Tibial artery (tissue), 4 donors: ENCODE results near the gene GJA4.

Experiments
- DNase-seq, 2 donors: peaks; one replicate each; pipeline ENCODE4 v3.0.0-alpha.2; 2019
- H3K27ac ChIP-seq, 2 donors: fragments of 200-600 bp; sonication (generic) in 1 of 2; 1 replicate in 1 of 2; 2 replicates in 1 of 2; pipeline ENCODE4 v1.5.1; 2018 to 2019; ENCODE audit warnings: mild to moderate bottlenecking in 1 of 2
- H3K27me3 ChIP-seq, 2 donors: fragments of 200-600 bp; sonication (generic) in 1 of 2; one replicate each; pipeline versions ENCODE4 v1.5.1 to v1.6.0; 2016 to 2019
- H3K36me3 ChIP-seq, 3 donors: fragments of 200-600 bp; sonication (generic) in 2 of 3; one replicate each; pipeline ENCODE4 v1.5.1; 2016 to 2019; ENCODE audit warnings: mild to moderate bottlenecking in 2 of 3
- H3K4me1 ChIP-seq, 4 donors: fragments of 200-600 bp; sonication (generic) in 2 of 4; 1 replicate in 3 of 4; 2 replicates in 1 of 4; pipeline ENCODE4 v1.5.1; 2016 to 2019
- H3K4me3 ChIP-seq, 2 donors: fragments of 200-600 bp; sonication (generic) in 1 of 2; 1 replicate in 1 of 2; 2 replicates in 1 of 2; pipeline ENCODE4 v1.5.1; 2018 to 2019; ENCODE audit warnings: mild to moderate bottlenecking in 2 of 2
- H3K9me3 ChIP-seq, 3 donors: fragments of 200-600 bp; sonication (generic) in 1 of 3; one replicate each; pipeline ENCODE4 v1.5.1; 2016 to 2019
- intact Hi-C: fragments of 100-400 bp; cut with DNase I; formaldehyde crosslinking; loops from one replicate; pipeline ENCODE4 v1.15.0; 2023; ENCODE audit warnings: low total_unique reads
- TF ChIP-seq, protein P1 (sequence below), 2 experiments: fragments of 200-600 bp in 1 of 2; fragments of 450-650 bp in 1 of 2; IDR thresholded peaks; one replicate each; pipeline ENCODE4 v1.5.1; 2017 to 2019; ENCODE audit warnings: antibody characterized with exemption in 2 of 2, mild to moderate bottlenecking in 1 of 2, moderate library complexity in 1 of 2

The GJA4 gene

DNA sequence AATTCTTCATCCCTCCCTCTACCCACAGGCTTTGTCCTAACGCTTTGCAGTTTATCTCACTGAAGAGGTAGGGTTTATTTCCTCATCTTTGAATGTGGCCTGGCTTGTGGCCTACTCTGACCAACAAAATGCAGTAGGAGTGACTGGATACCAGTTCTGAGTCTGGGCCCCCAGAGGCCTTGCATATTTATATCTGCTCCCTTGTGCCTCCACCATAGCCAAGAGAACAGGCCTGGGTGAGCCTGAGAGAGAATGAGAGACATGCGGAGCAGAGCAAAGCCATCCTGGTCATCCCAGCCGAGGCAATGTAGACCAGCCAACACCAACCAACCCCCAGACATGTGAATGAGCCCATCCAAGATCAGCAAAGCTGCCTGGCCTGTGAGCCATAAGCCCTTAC, 36.5 kb downstream of the GJA4 start:
- H3K36me3 ChIP-seq = no peaks in the 10 kb centered on the region
- H3K27me3 ChIP-seq = no peaks in the 10 kb centered on the region
- H3K4me1 ChIP-seq = peaks cover 0 to 99% (median 79%) of the 10 kb centered on the region in 4 donors
- H3K27ac ChIP-seq = peak overlapping the region; percentile 76 to 83
- TF ChIP-seq, protein P1, sequence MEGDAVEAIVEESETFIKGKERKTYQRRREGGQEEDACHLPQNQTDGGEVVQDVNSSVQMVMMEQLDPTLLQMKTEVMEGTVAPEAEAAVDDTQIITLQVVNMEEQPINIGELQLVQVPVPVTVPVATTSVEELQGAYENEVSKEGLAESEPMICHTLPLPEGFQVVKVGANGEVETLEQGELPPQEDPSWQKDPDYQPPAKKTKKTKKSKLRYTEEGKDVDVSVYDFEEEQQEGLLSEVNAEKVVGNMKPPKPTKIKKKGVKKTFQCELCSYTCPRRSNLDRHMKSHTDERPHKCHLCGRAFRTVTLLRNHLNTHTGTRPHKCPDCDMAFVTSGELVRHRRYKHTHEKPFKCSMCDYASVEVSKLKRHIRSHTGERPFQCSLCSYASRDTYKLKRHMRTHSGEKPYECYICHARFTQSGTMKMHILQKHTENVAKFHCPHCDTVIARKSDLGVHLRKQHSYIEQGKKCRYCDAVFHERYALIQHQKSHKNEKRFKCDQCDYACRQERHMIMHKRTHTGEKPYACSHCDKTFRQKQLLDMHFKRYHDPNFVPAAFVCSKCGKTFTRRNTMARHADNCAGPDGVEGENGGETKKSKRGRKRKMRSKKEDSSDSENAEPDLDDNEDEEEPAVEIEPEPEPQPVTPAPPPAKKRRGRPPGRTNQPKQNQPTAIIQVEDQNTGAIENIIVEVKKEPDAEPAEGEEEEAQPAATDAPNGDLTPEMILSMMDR (IDR thresholded peaks at IDR 0.05) = no peak
- no peaks in the 10 kb centered on the region for H3K9me3 ChIP-seq
- intact Hi-C loops = no loop called here
- H3K4me3 ChIP-seq = no peak overlapping the region
- DNase-seq = peak; percentile 50 to 86

DNA sequence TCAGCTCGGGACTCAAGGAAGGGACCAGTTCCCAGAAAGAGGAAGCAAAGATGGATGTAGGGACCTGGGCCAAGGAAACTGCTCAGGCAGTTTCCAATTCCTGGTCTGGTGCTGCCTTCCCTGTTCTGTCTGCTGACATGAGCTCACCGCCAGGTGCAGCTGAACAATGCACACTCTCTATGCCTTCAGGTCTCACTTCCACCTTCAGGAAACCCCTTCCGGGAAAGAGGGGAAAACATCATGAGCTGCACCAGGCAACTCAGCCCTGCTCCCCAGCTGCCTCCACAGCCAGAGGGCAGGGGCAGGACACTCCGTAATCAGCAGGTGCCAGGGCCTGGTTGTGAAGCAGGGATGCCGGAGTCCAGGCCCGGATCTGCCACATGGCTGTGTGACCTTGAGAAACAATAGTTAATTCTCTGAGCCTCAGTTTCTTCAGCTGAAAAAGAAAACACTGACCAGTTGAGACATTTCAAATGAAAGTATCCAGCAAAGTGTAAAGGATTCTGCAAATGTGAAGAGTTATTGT, 39.0 kb downstream of the GJA4 start:
- H3K4me1 ChIP-seq = peaks cover 0 to 99% (median 77%) of the 10 kb centered on the region in 4 donors
- DNase-seq = no peak
- intact Hi-C loops = no loop called here
- TF ChIP-seq, protein P1 (IDR thresholded peaks at IDR 0.05) = no peak
- no peaks in the 10 kb centered on the region for H3K27me3 ChIP-seq
- no peaks in the 10 kb centered on the region for H3K9me3 ChIP-seq
- no peak overlapping the region for H3K4me3 ChIP-seq
- peak overlapping the region; percentile 23 to 83 for H3K27ac ChIP-seq
- H3K36me3 ChIP-seq = no peaks in the 10 kb centered on the region

DNA sequence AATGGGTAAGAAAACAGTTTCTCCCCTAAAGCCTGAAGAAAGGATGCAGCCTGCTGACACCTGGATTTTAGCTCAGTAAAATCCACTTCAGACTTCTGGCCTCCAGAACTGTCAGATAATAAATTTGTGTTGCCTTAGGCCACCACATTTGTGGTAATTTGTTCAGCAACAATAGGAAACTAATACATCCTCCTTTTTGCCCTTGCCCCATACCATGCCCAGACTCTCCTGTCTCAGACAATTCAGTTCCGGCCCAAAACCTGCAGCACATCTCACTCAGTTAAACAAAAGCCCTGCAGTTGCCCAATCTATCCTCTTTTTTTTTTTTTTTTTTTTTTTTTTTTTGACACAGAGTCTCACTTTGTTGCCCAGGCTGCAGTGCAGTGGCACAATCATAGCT, 40.9 kb downstream of the GJA4 start:
- no peaks in the 10 kb centered on the region for H3K9me3 ChIP-seq
- intact Hi-C loops = no loop called here

DNA sequence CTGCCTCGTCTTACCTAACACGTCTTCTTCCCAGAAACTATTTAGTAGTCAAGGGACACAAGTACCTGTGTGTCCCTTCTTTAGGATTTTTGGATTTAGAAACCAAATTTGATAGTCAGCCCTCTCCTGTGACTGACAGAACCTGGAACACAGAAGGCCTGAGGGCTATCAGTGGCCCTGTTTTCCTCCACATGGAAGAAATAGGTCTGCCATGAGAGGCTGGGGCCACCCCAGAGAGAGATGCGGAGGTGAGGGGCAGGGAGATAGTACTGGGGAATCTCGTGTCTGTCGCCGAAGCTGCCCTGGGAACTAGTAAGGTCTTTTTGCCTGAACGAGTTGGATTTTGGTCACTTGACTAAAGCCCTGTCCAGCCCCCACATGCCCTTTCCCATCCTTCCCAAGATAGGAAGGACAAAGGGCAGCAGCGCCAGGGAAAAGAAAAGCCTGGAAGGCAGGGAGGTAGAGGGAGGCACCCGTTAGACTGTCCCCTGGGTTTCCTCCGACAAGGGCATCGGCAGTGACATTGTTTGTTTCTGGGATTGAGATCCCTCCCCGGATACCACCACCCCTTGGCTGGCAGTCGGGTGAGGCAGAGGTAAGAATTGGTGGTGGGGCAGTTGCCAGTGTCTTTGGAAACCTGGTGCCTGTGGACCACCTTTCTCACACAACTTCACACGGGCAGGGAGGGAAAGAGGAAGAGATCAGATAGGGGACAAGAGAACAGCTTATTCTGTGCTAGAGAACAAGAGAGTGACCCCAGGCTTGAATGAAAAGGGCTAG, 46.9 kb downstream of the GJA4 start:
- intact Hi-C loops = no loop called here
- DNase-seq = no peak
- H3K27ac ChIP-seq = peak overlapping the region in 1 of 2 donors; percentile 15

More for the DNA sequence above, 40.9 kb downstream of the GJA4 start:
- H3K4me1 ChIP-seq = peaks cover 0 to 99% (median 72%) of the 10 kb centered on the region in 4 donors
- TF ChIP-seq, protein P1 (IDR thresholded peaks at IDR 0.05) = no peak
- no peaks in the 10 kb centered on the region for H3K36me3 ChIP-seq
- no peak for DNase-seq
- no peaks in the 10 kb centered on the region for H3K27me3 ChIP-seq
- peak overlapping the region in 1 of 2 donors; percentile 83 for H3K27ac ChIP-seq
- no peak overlapping the region for H3K4me3 ChIP-seq

DNA sequence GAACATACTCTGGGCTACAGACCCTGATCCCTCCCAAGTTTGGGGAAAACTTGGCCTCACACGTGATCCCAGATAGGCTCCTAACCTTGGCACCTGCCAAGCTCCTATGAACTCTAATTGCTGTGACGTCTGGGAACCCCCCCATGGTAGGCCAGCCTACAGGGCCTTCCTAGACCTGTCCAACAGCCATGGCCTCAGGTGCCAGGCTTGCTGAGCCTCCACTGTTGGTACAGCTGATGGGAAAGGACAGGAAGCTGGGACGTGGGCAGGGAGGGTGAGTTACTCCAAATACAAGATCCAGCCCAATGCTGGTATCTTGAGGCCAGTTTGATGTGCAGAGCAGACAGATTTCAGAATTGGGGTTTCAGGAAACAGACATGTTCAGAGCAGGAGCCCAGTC, 47.6 kb downstream of the GJA4 start:
- Histone ChIP-seq H3K4me3 (no peak overlapping the region), H3K27me3 (no peaks in the 10 kb centered on the region), H3K27ac (peak overlapping the region in 1 of 2 donors; percentile 15), H3K36me3 (no peaks in the 10 kb centered on the region), H3K4me1 (peaks cover 0 to 70% (median 31%) of the 10 kb centered on the region in 4 donors), H3K9me3 (no peaks in the 10 kb centered on the region)
- intact Hi-C loops = no loop called here
- no peak for DNase-seq
- TF ChIP-seq, protein P1 (IDR thresholded peaks at IDR 0.05) = no peak

More for the DNA sequence above, 46.9 kb downstream of the GJA4 start:
- no peaks in the 10 kb centered on the region for H3K9me3 ChIP-seq
- H3K27me3 ChIP-seq = no peaks in the 10 kb centered on the region
- H3K36me3 ChIP-seq = no peaks in the 10 kb centered on the region
- peaks cover 0 to 70% (median 35%) of the 10 kb centered on the region in 4 donors for H3K4me1 ChIP-seq
- TF ChIP-seq, protein P1 (IDR thresholded peaks at IDR 0.05) = no peak
- H3K4me3 ChIP-seq = no peak overlapping the region
